K562 treated with DMSO at 1 percent for 24 hours (cell line): Measurements from ENCODE around the gene ARL4A. TPM values are rescaled to one million over a fixed set of nuclear protein-coding genes. Genes with fewer than 3 reads are reported as not detected.

Source experiments
- total RNA-seq: library from RNA; unstranded; fragments of 300-600 nt; gene quantifications from 2 replicates; pipeline ENCODE4 v1.2.3, GENCODE V29; 2022; ENCODE audit warnings: low read depth; ENCODE audit not compliant: insufficient read depth

ARL4A gene, protein sequence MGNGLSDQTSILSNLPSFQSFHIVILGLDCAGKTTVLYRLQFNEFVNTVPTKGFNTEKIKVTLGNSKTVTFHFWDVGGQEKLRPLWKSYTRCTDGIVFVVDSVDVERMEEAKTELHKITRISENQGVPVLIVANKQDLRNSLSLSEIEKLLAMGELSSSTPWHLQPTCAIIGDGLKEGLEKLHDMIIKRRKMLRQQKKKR
- 47.7 and 50.9 TPM in 2 replicates for total RNA-seq

DNA sequence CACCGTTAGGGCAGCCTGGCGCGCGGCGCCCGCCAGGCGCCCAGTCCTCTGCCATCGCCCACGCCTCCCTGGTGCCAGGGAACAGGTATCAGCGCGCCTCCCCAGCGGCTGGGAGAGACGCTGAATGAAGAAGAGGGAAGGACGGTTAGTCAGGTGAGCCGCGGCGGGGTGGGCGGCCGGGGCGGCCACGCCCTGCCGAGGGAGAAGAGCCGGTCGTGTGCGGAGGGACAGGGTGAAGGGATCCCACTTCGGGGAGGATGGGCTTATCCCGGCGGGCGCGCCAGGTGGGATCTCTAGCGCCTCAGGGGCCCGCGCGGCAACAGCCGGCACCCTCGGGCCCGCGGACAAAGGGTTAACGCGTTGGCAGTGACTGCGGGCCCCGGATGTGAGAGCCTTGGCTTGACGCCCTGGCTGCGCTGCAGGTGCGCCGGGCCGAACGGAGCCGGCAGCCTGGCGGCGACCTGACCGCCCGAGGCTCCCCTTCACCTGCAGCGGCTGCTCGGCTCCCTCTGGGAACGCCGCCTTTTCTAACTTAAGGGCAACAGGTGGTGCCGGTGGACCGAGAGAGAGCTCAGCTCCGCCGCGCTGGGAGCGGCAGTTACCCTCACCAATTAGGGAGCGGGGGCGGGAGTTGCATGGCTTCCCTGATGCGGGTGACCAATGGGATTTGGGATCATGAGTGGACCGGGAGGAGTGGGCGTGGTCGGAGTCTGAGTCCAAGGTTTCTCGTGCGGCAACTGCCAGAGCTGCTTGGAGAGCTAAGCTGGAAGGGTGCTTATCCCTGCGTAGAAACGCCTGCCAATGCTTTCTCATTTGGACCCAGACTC is at the start of gene ARL4A:
TSS of gene ARL4A (plus strand) at position 743 of the 827 bp plus-strand sequence. CDS start 622 bp downstream, outside the sequence.

Other genes with a start within 250 kb of the ARL4A start
- gene SCIN, start 116.9 kb upstream of the ARL4A start, total RNA-seq, result 11.7 and 13.8 TPM in 2 replicates